GM12891 (cell line): ENCODE results near the gene CALN1.
"Not testable (repeated sequence)": the region's sequence is repeated elsewhere in the genome, so short reads cannot be mapped to it uniquely, and the experiment has no call there.

Experiments
- PAX5 ChIP-seq: IDR thresholded peaks from 2 replicates; pipeline ENCODE4 v1.6.1; 2011; ENCODE audit warnings: low read length, moderate library complexity, mild to moderate bottlenecking; ENCODE audit not compliant: insufficient read depth, severe bottlenecking
- POLR2A ChIP-seq: IDR thresholded peaks from 2 replicates; pipeline ENCODE4 v1.6.1; 2011; ENCODE audit warnings: low read depth, low read length, control low read depth
- POLR2AphosphoS5 ChIP-seq: IDR thresholded peaks from 2 replicates; pipeline ENCODE4 v1.6.1; 2011; ENCODE audit warnings: low read depth, low read length, control low read depth
- SPI1 ChIP-seq: IDR thresholded peaks from 2 replicates; pipeline ENCODE4 v1.6.1; 2011; ENCODE audit warnings: low read depth, low read length, control low read depth
- TAF1 ChIP-seq: IDR thresholded peaks from 2 replicates; pipeline ENCODE4 v1.6.1; 2011; ENCODE audit warnings: low read depth, low read length, control low read depth

DNA sequence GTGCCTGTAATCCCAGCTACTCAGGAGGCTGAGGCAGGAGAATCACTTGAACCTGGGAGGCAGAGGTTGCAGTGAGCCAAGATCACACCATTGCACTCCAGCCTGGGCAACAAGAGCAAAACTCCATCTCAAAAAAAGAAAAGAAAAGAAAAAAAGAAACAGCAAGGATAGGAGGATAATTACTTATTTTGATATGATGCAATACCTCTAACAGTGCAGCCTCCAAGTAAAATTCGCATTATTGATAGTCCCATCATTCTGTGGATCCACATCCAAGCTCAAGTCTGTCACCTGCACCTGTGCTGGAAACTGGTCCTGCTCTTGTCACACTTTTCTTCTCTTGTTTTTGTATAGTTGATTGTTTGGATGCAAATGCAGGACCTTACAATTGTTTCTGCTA, 346.4 kb downstream of the CALN1 start:
- TF ChIP-seq POLR2A, POLR2AphosphoS5, SPI1, TAF1, PAX5: not testable (repeated sequence)
